GM19351 (cell line): ENCODE measurements around the gene IFIT1.
"Not testable (repeated sequence)": the region's sequence is repeated elsewhere in the genome, so short reads cannot be mapped to it uniquely, and the experiment has no call there.

Source experiments
- ATAC-seq: cut with Tn5 transposase; IDR thresholded peaks from one replicate; pipeline ENCODE4 v1.9.1; 2021; ENCODE audit warnings: mild to moderate bottlenecking, moderate library complexity; ENCODE audit not compliant: unreplicated experiment

The IFIT1 gene

GRCh38 chr10:89427629-89428028 lies 35.2 kb downstream of the IFIT1 start:
- no peak for ATAC-seq

- no peak for ATAC-seq
Measured at GRCh38 chr10:89428877-89429276, 36.5 kb downstream of the IFIT1 start.

GRCh38 chr10:89431977-89432376 lies 39.6 kb downstream of the IFIT1 start:
- no peak for ATAC-seq

GRCh38 chr10:89438525-89438924 lies 46.1 kb downstream of the IFIT1 start:
- no peak for ATAC-seq

GRCh38 chr10:89440226-89441009 lies 48.0 kb downstream of the IFIT1 start:
- ATAC-seq = no peak

GRCh38 chr10:89442289-89442688 lies 49.9 kb downstream of the IFIT1 start:
- no peak for ATAC-seq

- ATAC-seq = not testable (repeated sequence)
Measured at GRCh38 chr10:89444819-89445218, 52.4 kb downstream of the IFIT1 start.

GRCh38 chr10:89450901-89451300 lies 58.5 kb downstream of the IFIT1 start:
- ATAC-seq = no peak

GRCh38 chr10:89452193-89452592 lies 59.8 kb downstream of the IFIT1 start:
- ATAC-seq = no peak

- ATAC-seq = no peak
Measured at GRCh38 chr10:89454561-89455347, 62.3 kb downstream of the IFIT1 start.
